GM12878 (cell line): ENCODE measurements around the gene SBNO2. TPM values are rescaled to one million over a fixed set of nuclear protein-coding genes. Genes with fewer than 3 reads are reported as not detected.

ENCODE experiments used
- ASH2L ChIP-seq: fragments of 300-600, 200-600 bp; sonication (generic); IDR thresholded peaks from 2 replicates; pipeline ENCODE4 v1.6.1; 2017; ENCODE audit warnings: low read depth, mild to moderate bottlenecking, borderline replicate concordance
- ATF2 ChIP-seq: IDR thresholded peaks from 2 replicates; pipeline ENCODE4 v1.6.1; 2012; ENCODE audit warnings: low read length, inconsistent platforms
- ATF7 ChIP-seq: fragments of 450-650 bp; IDR thresholded peaks from 2 replicates; pipeline ENCODE4 v1.6.1; 2016; ENCODE audit warnings: low read depth, mild to moderate bottlenecking
- BMI1 ChIP-seq: fragments of 450-650 bp; IDR thresholded peaks from 2 replicates; pipeline ENCODE4 v1.6.1; 2016; ENCODE audit warnings: mild to moderate bottlenecking, moderate library complexity, borderline replicate concordance
- CBFB ChIP-seq: IDR thresholded peaks from 2 replicates; pipeline ENCODE4 v1.6.1; 2016; ENCODE audit warnings: antibody characterized with exemption, low read depth
- CHD1 ChIP-seq: IDR thresholded peaks from 2 replicates; pipeline ENCODE4 v1.6.1; 2012; ENCODE audit warnings: low read depth, low read length, improper control_type of control experiment
- CREM ChIP-seq: IDR thresholded peaks from 2 replicates; pipeline ENCODE4 v1.6.1; 2014; ENCODE audit warnings: antibody characterized with exemption, low read depth
- ETV6 ChIP-seq, 2 experiments: fragments of 450-650 bp in 1 of 2; IDR thresholded peaks in 1 of 2; conservative IDR thresholded peaks in 1 of 2; 2 replicates each; pipeline ENCODE4 v1.6.1; 2014; ENCODE audit warnings: antibody characterized with exemption in 1 of 2, borderline replicate concordance in 1 of 2, low read depth in 1 of 2, mild to moderate bottlenecking in 1 of 2, moderate library complexity in 1 of 2
- FOXK2 ChIP-seq: fragments of 450-650 bp; IDR thresholded peaks from 2 replicates; pipeline ENCODE4 v1.6.1; 2017; ENCODE audit warnings: mild to moderate bottlenecking, moderate library complexity
- GATAD2B ChIP-seq: fragments of 450-650 bp; conservative IDR thresholded peaks from 2 replicates; pipeline ENCODE4 v1.6.1; 2017; ENCODE audit warnings: low read depth, mild to moderate bottlenecking, moderate library complexity
- IRF3 ChIP-seq: fragments of 450-650 bp; IDR thresholded peaks from 2 replicates; pipeline ENCODE4 v1.6.1; 2014; ENCODE audit warnings: mild to moderate bottlenecking
- IRF4 ChIP-seq: IDR thresholded peaks from 2 replicates; pipeline ENCODE4 v1.6.1; 2011; ENCODE audit warnings: low read depth, low read length
- KLF5 ChIP-seq: fragments of 450-650 bp; IDR thresholded peaks from 2 replicates; pipeline ENCODE4 v1.6.1; 2014; ENCODE audit warnings: mild to moderate bottlenecking; ENCODE audit not compliant: partially characterized antibody
- PML ChIP-seq: IDR thresholded peaks from 2 replicates; pipeline ENCODE4 v1.6.1; 2012; ENCODE audit warnings: low read length, inconsistent platforms
- RCOR1 ChIP-seq: conservative IDR thresholded peaks from 2 replicates; pipeline ENCODE4 v1.6.1; 2012; ENCODE audit warnings: low read depth, low read length, improper control_type of control experiment
- SRF ChIP-seq, 2 experiments: IDR thresholded peaks; 2 replicates each; pipeline ENCODE4 v1.6.1; 2011; ENCODE audit warnings: low read depth in 2 of 2, low read length in 2 of 2, mild to moderate bottlenecking in 1 of 2, moderate library complexity in 1 of 2
- TARDBP ChIP-seq: IDR thresholded peaks from 2 replicates; pipeline ENCODE4 v1.6.1; 2016; ENCODE audit warnings: borderline replicate concordance
- ZZZ3 ChIP-seq: IDR thresholded peaks from 2 replicates; pipeline ENCODE4 v1.6.1; 2011; ENCODE audit warnings: low read depth; ENCODE audit not compliant: control insufficient read depth, insufficient read length
- polyA plus RNA-seq, 11 experiments: library from polyadenylated mRNA; depleted of rRNA in 4 of 11; unstranded in 6 of 11; stranded (reverse) in 5 of 11; fragments of >200 nt; fragmentation: Nextera tagmentation in 4 of 11; fragmentation: Illumina TruSeq in 1 of 11; extraction: Ambion mirVana in 4 of 11; extraction: Trizol in 1 of 11; gene quantifications; 1 replicate in 1 of 11; 2 replicates in 10 of 11; pipeline versions ENCODE4 v1.2.1 to v1.2.3, GENCODE V29; 2011 to 2016; ENCODE audit warnings: inconsistent platforms in 2 of 11, missing spikeins in 2 of 11, low read depth in 1 of 11
- total RNA-seq, 4 experiments: library from RNA; depleted of rRNA in 3 of 4; stranded (reverse); fragments of >200 nt in 3 of 4; fragmentation: Illumina TruSeq in 1 of 4; extraction: Trizol in 1 of 4; gene quantifications; 2 replicates each; pipeline versions ENCODE4 v1.2.1 to v1.2.3, GENCODE V29; 2013 to 2021
- TF ChIP-seq, protein P1 (sequence below): fragments of 450-650 bp; IDR thresholded peaks from 2 replicates; pipeline ENCODE4 v1.6.1; 2017; ENCODE audit warnings: low read depth, mild to moderate bottlenecking, moderate library complexity
- TF ChIP-seq, protein P2 (sequence below): fragments of 450-650 bp; IDR thresholded peaks from 2 replicates; pipeline ENCODE4 v1.6.1; 2017; ENCODE audit warnings: mild to moderate bottlenecking, moderate library complexity

SBNO2 gene
- total and polyA plus RNA-seq, 10 of the 15 experiments (the other 5 are each of a cell fraction or from before 2014, with no cell fraction given): 0.08 to 44.6 (median 5.4) TPM

DNA sequence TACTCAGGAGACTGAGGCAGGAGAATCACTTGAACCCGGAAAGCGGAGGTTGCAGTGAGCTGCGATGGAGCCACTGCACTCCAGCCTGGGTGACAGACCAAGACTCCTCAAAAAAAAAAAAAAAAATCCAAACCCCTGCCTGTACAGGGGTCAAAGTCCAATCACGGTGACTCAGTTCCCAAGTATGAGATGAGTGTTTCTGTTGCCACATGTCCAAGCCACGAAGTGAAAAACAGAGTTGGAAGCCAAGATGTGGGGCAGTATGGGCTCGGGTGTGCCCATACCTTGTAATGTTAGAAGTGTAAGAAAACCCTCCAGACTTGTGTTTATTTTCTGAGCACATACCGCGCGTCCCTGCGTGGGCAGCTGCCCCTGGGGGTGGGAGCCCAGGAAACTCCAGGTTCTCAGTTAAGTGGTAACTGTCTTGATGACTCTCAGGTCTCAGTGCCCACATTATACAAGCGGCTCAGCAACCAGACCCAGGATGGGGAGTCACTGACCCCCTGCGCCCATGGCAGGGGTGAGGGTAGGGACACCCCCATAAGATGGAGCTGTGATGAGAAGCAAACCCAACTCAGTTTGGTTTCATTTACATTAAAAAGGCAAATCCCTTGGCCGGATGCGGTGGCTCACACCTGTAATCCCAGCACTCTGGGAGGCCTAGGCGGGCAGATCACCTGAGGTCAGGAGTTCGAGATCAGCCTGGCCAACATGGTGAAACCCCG lies 71.5 kb downstream of the SBNO2 start (continued):
- TF ChIP-seq ETV6 (conservative IDR thresholded peaks at IDR 0.05 in 1 of 2, IDR thresholded peaks at IDR 0.05 in 1 of 2; ENCODE audit: borderline replicate concordance in 1 of 2, low read depth in 1 of 2) (no peak; a peak in 1 of 4 replicates), KLF5 (peak; percentile 55), ATF2 (no peak; the same call in 1 of the 2 replicates), ASH2L (0 out of 2 replicates have a peak, but pooled peaks have one; percentile 68), ATF7 (peak; percentile 79), TARDBP (no peak), FOXK2 (peak; percentile 42; the same call in 1 of the 2 replicates), RCOR1 (no peak), CHD1 (0 out of 2 replicates have a peak, but pooled peaks have one; percentile 13), ZZZ3 (no peak), SRF (IDR thresholded peaks at IDR 0.05; ENCODE audit: low read depth in 2 of 2, low read length in 2 of 2) (peak in 1 of 2 experiments; percentile 58; a peak in 1 of 4 replicates), IRF3 (0 out of 2 replicates have a peak, but pooled peaks have one; percentile 6), BMI1 (peak; percentile 55; the same call in 1 of the 2 replicates), CBFB (peak; percentile 47; the same call in 1 of the 2 replicates), CREM (peak; percentile 76), IRF4 (peak; percentile 94), GATAD2B (peak; percentile 95), PML (no peak)
- TF ChIP-seq, protein P1, sequence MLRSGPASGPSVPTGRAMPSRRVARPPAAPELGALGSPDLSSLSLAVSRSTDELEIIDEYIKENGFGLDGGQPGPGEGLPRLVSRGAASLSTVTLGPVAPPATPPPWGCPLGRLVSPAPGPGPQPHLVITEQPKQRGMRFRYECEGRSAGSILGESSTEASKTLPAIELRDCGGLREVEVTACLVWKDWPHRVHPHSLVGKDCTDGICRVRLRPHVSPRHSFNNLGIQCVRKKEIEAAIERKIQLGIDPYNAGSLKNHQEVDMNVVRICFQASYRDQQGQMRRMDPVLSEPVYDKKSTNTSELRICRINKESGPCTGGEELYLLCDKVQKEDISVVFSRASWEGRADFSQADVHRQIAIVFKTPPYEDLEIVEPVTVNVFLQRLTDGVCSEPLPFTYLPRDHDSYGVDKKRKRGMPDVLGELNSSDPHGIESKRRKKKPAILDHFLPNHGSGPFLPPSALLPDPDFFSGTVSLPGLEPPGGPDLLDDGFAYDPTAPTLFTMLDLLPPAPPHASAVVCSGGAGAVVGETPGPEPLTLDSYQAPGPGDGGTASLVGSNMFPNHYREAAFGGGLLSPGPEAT: peak; percentile 79
- TF ChIP-seq, protein P2, sequence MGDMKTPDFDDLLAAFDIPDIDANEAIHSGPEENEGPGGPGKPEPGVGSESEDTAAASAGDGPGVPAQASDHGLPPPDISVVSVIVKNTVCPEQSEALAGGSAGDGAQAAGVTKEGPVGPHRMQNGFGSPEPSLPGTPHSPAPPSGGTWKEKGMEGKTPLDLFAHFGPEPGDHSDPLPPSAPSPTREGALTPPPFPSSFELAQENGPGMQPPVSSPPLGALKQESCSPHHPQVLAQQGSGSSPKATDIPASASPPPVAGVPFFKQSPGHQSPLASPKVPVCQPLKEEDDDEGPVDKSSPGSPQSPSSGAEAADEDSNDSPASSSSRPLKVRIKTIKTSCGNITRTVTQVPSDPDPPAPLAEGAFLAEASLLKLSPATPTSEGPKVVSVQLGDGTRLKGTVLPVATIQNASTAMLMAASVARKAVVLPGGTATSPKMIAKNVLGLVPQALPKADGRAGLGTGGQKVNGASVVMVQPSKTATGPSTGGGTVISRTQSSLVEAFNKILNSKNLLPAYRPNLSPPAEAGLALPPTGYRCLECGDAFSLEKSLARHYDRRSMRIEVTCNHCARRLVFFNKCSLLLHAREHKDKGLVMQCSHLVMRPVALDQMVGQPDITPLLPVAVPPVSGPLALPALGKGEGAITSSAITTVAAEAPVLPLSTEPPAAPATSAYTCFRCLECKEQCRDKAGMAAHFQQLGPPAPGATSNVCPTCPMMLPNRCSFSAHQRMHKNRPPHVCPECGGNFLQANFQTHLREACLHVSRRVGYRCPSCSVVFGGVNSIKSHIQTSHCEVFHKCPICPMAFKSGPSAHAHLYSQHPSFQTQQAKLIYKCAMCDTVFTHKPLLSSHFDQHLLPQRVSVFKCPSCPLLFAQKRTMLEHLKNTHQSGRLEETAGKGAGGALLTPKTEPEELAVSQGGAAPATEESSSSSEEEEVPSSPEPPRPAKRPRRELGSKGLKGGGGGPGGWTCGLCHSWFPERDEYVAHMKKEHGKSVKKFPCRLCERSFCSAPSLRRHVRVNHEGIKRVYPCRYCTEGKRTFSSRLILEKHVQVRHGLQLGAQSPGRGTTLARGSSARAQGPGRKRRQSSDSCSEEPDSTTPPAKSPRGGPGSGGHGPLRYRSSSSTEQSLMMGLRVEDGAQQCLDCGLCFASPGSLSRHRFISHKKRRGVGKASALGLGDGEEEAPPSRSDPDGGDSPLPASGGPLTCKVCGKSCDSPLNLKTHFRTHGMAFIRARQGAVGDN: 0 out of 2 replicates have a peak, but pooled peaks have one; percentile 24
